ENCODE results near the gene LIME1. TPM values are rescaled to one million over a fixed set of nuclear protein-coding genes. Genes with fewer than 3 reads are reported as not detected.

LIME1 gene
- total RNA-seq, 2 experiments from 2014 or later: 75.6 to 76.4 TPM

DNA sequence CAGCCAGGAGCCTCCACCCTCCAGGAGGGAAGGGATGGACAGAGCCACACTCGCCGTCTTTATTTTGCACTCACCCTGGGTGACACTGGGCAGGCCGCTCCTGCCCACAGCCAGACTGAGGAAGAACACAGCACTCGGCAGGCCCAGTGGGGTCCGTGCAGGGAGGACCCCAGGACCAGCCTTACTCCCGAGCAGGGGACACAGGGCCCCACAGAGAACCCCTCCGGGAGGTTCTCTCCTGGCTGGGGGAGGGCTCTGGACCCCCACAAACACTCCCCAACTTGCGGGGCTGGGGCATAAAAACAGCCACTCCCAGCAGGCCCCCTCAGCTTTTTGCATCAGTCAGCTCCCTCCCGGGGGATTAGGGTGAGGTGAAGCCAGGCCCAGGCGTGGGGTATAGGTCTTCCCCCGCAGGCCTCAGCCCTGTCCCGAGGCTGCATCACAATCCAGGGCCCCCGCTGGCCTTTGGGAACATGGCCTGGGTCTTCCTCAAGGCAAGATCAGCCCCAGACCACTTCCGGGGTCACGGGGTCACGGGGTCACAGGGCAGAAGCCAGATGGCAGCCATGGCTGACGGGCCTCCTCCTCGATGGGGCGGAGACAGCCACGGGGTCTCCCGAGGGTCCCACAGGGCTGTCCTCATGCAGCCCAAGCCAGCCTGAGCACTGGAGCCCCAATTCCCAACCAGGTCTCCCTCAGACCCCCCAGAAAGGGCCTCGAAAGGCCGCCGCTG, 36.8 kb upstream of the LIME1 start:
- TF ChIP-seq EZH2phosphoT487 (IDR thresholded peaks at IDR 0.05; ENCODE audit: borderline replicate concordance, low read depth, low read length): no peak
- no peak for TF ChIP-seq CTCF (conservative IDR thresholded peaks at IDR 0.05; ENCODE audit: low read length)
- H3K9me3 ChIP-seq (ENCODE audit: low read length): no peaks in the 10 kb centered on the region
- no peaks in the 10 kb centered on the region for H3K9me2 ChIP-seq (ENCODE audit: insufficient read depth, low read length)
- no peak overlapping the region for H3K4me2 ChIP-seq (ENCODE audit: low read length)
- peaks cover 42% of the 10 kb centered on the region for H3K36me3 ChIP-seq (ENCODE audit: insufficient read depth, low read length)
- no peaks in the 10 kb centered on the region for H3K79me2 ChIP-seq (ENCODE audit: insufficient read depth, low read depth, low read length)
- H3K4me3 ChIP-seq (ENCODE audit: low read depth, low read length, poor library complexity, severe bottlenecking): no peak overlapping the region
- H3K4me1 ChIP-seq (ENCODE audit: insufficient read depth, low read length, poor library complexity, severe bottlenecking): peaks cover 9% of the 10 kb centered on the region
- H3K27ac ChIP-seq (ENCODE audit: low read depth, low read length, poor library complexity, severe bottlenecking): no peak overlapping the region
- H2AFZ ChIP-seq (ENCODE audit: low read length): no peak overlapping the region
- BruUV-seq (replicated peaks): TSS peak; percentile 82
- ChIA-PET CTCF (ENCODE audit: unreplicated experiment) (no interaction called here), POLR2A (no interaction called here)
- intact Hi-C loops (cut with micrococcal nuclease; ENCODE audit: unreplicated experiment): no loop called here
- H4K20me1 ChIP-seq (ENCODE audit: insufficient read depth, low read length): no peaks in the 10 kb centered on the region
- no peak for DNase-seq (ENCODE audit: low spot score)

DNA sequence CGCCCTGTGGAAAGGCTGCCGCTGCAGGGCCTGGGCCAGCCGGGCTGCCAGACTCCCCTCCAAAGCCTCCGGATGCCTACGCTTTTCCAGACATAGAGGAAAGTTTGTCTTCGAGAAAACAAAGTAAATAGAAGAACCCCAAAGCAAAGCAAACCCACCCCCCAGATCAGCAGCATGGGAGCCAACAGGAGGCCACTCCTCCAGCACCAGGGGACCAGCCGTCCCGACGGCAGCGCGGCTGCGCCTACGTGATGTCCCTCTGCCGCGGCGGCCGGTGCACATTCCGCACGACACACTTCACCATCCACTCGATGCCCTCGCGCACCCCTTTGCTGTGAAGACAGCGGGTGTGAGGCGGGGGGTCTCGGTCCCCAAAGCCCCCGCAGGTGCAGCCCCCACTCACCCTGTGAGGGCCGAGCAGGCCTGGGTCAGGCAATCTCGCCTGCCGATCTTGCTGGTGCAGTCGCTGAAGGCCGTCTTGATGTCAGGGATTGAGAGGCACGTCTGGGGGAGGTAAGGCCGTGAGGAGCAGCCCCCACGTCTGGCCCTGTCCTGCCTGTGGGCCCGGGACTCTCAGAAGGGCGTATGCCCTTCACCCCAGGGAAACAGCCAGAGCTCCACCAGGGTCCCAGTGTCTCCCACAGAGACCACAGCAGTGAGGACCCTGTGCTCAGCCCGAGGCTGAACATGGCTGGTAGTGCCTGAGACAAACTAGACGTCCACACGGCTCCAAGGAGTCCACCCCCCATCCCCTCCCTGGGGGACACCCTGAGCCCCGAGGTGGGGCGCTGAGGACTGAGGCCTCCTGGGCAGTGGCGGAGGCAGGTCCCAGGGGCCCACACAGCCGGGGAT, 36.0 kb upstream of the LIME1 start:
- no peak overlapping the region for H3K27ac ChIP-seq (ENCODE audit: low read depth, low read length, poor library complexity, severe bottlenecking)
- ChIA-PET POLR2A (no interaction called here), CTCF (ENCODE audit: unreplicated experiment) (no interaction called here)
- no peak overlapping the region for H2AFZ ChIP-seq (ENCODE audit: low read length)
- H3K9me3 ChIP-seq (ENCODE audit: low read length): no peaks in the 10 kb centered on the region
- intact Hi-C loops (cut with micrococcal nuclease; ENCODE audit: unreplicated experiment): no loop called here
- H3K9me2 ChIP-seq (ENCODE audit: insufficient read depth, low read length): no peaks in the 10 kb centered on the region
- H3K4me3 ChIP-seq (ENCODE audit: low read depth, low read length, poor library complexity, severe bottlenecking): no peak overlapping the region
- BruUV-seq (replicated peaks): no TSS peak
- H3K79me2 ChIP-seq (ENCODE audit: insufficient read depth, low read depth, low read length): peaks cover 2% of the 10 kb centered on the region; the same call in 1 of the 2 replicates
- no peak overlapping the region for H3K4me2 ChIP-seq (ENCODE audit: low read length)
- no peak for TF ChIP-seq CTCF (conservative IDR thresholded peaks at IDR 0.05; ENCODE audit: low read length)
- TF ChIP-seq EZH2phosphoT487 (IDR thresholded peaks at IDR 0.05; ENCODE audit: borderline replicate concordance, low read depth, low read length): no peak
- DNase-seq (ENCODE audit: low spot score): no peak
- peaks cover 9% of the 10 kb centered on the region for H3K4me1 ChIP-seq (ENCODE audit: insufficient read depth, low read length, poor library complexity, severe bottlenecking)
- no peaks in the 10 kb centered on the region for H4K20me1 ChIP-seq (ENCODE audit: insufficient read depth, low read length)
- peaks cover 42% of the 10 kb centered on the region for H3K36me3 ChIP-seq (ENCODE audit: insufficient read depth, low read length)

- Histone ChIP-seq H3K9me2 (ENCODE audit: insufficient read depth, low read length) (no peaks in the 10 kb centered on the region), H3K4me2 (ENCODE audit: low read length) (no peak overlapping the region), H3K9me3 (ENCODE audit: low read length) (no peaks in the 10 kb centered on the region), H3K4me3 (ENCODE audit: low read depth, low read length, poor library complexity, severe bottlenecking) (no peak overlapping the region), H4K20me1 (ENCODE audit: insufficient read depth, low read length) (peaks cover 2% of the 10 kb centered on the region; the same call in 1 of the 2 replicates), H2AFZ (ENCODE audit: low read length) (no peak overlapping the region), H3K36me3 (ENCODE audit: insufficient read depth, low read length) (peaks cover 43% of the 10 kb centered on the region), H3K27ac (ENCODE audit: low read depth, low read length, poor library complexity, severe bottlenecking) (no peak overlapping the region), H3K79me2 (ENCODE audit: insufficient read depth, low read depth, low read length) (peaks cover 7% of the 10 kb centered on the region), H3K4me1 (ENCODE audit: insufficient read depth, low read length, poor library complexity, severe bottlenecking) (peaks cover 11% of the 10 kb centered on the region)
- CTCF ChIA-PET (ENCODE audit: unreplicated experiment): no interaction called here
- TF ChIP-seq CTCF (conservative IDR thresholded peaks at IDR 0.05; ENCODE audit: low read length): no peak
- TF ChIP-seq EZH2phosphoT487 (IDR thresholded peaks at IDR 0.05; ENCODE audit: borderline replicate concordance, low read depth, low read length): no peak
- intact Hi-C loops (cut with micrococcal nuclease; ENCODE audit: unreplicated experiment): no loop called here
- no TSS peak for BruUV-seq (replicated peaks)
- POLR2A ChIA-PET: no interaction called here
- DNase-seq (ENCODE audit: low spot score): no peak
These were observed 35.5 kb upstream of the LIME1 start for GRCh38 chr20:63701051-63701328.

Measured in OCI-LY7 (cell line).